ENCODE data around the gene LMAN2L.
A peak's percentile ranks its signal among the peaks of the same experiment; 100 is the strongest.

LMAN2L gene

DNA sequence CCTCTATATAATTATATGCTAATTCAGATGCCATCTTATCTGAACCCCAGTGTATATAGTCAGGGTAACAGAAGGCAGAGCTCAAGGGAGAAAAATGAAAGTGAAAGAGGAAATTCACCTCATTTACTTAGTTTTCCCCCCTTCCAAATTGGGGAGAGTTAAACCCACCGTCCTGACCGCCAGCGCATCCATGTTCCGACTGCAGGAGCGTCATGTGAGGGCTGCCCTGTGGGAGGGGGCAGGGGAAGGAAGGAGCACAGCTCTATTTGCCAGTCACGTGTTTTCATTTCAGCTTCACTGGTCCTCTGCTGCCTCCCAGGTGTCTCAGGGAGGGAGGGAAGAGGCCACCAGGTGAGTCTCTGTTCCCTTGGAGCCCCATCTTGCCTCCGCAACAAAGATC, 34.1 kb upstream of the LMAN2L start:
- DNase-seq (ENCODE audit: low spot score) = no peak
- TF ChIP-seq, protein P1, sequence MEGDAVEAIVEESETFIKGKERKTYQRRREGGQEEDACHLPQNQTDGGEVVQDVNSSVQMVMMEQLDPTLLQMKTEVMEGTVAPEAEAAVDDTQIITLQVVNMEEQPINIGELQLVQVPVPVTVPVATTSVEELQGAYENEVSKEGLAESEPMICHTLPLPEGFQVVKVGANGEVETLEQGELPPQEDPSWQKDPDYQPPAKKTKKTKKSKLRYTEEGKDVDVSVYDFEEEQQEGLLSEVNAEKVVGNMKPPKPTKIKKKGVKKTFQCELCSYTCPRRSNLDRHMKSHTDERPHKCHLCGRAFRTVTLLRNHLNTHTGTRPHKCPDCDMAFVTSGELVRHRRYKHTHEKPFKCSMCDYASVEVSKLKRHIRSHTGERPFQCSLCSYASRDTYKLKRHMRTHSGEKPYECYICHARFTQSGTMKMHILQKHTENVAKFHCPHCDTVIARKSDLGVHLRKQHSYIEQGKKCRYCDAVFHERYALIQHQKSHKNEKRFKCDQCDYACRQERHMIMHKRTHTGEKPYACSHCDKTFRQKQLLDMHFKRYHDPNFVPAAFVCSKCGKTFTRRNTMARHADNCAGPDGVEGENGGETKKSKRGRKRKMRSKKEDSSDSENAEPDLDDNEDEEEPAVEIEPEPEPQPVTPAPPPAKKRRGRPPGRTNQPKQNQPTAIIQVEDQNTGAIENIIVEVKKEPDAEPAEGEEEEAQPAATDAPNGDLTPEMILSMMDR (conservative IDR thresholded peaks at IDR 0.05; ENCODE audit: low read depth) = no peak
- ChIA-PET CTCF (interaction anchor here (0.6 to 1.0 kb wide), 5 partner anchors 13 to 417 kb away, joined by 3 to 6 read pairs (median 4); no protein-coding TSS in a partner anchor), POLR2A (ENCODE audit: low non-redundant PET) (no interaction called here)
- no peak overlapping the region for H3K27ac ChIP-seq

DNA sequence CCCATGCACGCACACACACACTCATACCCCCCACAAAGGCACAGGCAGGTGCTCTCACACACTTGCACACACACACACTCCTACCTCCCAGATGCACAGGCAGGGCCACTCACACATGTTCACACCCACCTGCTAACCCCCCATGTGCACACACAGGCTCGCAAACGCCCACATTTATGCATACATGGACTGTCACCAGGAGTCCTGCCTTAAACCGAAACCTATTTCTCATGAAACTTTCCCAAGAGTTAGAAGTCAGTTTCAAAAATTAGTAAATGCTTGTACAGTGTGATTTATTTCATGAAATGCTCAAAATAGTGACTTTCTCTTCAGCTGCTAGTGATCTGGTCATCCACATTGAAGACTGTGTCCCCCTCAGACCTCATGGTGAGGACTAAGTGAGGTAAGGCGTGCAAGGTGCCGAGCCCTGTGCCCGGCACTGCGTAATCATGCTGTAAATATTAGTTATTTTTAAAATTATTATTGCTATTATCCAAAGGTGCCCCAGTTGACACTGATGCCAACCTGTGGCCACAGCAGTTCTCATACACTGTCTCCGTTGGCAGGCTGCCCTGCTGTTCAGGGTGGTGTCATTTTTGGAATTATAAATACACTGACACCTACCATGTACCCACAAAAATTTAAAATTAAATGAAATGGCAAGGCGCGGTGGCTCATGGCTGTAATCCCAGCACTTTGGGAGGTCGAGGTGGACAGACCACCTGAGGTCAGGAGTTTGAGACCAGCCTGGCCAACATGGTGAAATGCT, 33.2 kb upstream of the LMAN2L start:
- no peak for DNase-seq (ENCODE audit: low spot score)
- ChIA-PET POLR2A (ENCODE audit: low non-redundant PET) (no interaction called here), CTCF (interaction anchor here (0.6 to 1.0 kb wide), 3 partner anchors 12 to 219 kb away, joined by 3 to 6 read pairs (median 4); no protein-coding TSS in a partner anchor)
- no peak overlapping the region for H3K27ac ChIP-seq
- TF ChIP-seq, protein P1 (conservative IDR thresholded peaks at IDR 0.05; ENCODE audit: low read depth) = no peak

DNA sequence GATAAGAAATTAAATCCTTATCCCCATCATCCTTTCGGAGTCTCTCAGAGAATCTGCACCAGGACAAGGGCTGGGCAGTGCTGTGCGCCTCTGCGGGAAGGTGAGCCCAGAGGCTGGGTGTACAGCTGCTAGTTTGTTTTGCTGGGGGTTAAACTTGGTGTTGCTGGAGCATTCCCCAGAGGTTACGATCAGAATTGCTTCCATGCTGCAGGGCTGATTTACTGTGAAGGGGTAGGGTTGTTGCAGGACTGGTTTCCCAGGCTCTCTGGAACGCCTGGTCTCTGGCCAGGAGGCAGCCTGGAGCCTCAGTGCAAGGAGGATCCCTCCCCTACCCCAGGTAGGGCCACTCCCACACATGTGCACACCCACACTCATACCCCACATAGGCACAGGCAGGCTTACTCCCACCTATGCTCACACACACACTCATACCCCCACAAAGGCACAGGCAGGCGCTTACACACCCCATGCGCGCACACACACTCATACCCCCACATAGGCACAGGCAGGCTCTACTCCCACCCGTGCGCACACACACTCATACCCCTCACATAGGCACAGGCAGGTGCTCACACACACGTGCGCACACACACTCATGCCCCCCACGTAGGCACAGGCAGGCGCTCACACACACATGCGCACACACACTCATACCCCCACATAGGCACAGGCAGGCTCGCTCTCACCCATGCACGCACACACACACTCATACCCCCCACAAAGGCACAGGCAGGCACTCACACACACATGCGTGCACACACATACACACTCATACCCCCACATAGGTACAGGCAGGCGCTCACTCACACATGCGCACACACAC, 32.1 kb upstream of the LMAN2L start:
- ChIA-PET CTCF (interaction anchor here (0.6 to 1.0 kb wide), 3 partner anchors 9 to 44 kb away, joined by 4 to 5 read pairs (median 4); no protein-coding TSS in a partner anchor), POLR2A (ENCODE audit: low non-redundant PET) (no interaction called here)
- peak; percentile 71 for DNase-seq (ENCODE audit: low spot score)
- TF ChIP-seq, protein P1 (conservative IDR thresholded peaks at IDR 0.05; ENCODE audit: low read depth) = no peak
- H3K27ac ChIP-seq = no peak overlapping the region; the same call in 1 of the 2 replicates

DNA sequence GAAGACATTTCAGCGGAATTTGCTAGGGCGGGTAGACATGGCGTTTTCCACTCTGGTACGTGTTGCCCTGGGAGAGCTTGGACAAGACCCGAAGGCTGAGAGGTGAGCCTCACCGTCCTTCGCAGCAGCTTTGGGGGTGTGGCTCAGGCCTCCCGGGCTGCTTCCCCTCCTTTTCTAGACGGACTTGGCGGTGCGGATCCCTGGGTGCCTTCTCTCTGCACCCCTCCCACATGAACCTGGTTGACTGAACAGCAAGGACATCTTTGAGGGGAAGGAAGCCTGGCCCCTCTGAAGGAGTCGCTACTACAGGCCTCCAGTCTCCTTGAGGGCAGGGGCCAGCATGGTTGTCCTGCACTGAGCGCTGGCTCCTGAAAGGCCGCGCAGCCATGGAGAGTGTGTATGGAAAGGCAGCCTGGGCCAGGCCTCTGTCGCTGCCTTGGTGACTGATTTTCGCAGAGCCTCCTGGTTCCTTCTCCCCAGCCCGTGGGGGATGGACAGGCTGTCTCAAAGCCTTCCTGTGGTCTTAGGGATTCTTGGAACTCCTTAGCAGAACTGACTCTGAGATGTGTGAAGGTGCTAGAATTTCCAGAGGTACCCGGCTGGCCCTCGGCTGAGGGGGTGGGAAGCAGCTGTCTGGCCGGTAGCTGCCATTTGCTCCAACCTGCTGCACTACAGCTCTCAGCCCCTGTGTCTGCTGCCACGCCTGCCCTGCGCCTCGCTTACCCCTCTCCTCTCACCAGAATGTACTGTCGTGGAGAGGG, 30.8 kb upstream of the LMAN2L start:
- ChIA-PET CTCF (interaction anchor here (0.8 kb wide), 1 partner anchor 10 kb away, joined by 3 read pairs; the partner anchor contains the start of gene CNNM4), POLR2A (ENCODE audit: low non-redundant PET) (no interaction called here)
- DNase-seq (ENCODE audit: low spot score) = no peak
- TF ChIP-seq, protein P1 (conservative IDR thresholded peaks at IDR 0.05; ENCODE audit: low read depth) = no peak
- H3K27ac ChIP-seq = peak overlapping the region; percentile 15; the same call in 1 of the 2 replicates

DNA sequence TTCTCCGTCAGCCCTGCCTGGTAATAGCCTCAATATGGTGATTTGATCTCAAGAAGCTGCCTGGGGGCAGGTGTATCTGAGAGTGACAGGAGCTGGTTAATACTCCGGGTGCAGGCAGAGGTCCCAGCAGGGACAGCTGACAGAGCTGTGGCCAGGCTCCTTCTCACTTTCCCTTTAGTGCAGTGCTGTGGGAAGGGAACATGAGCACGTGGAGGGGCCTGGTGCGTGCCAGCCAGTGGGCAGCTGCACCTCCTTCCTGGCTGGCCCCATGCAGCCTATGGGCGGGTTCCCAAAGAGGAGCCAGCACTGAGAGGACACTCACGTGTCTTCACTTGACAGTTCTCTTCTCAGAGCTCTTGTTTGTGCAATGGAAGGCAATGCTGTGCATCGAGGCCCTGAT, 29.9 kb upstream of the LMAN2L start:
- H3K27ac ChIP-seq = peak overlapping the region; percentile 15; the same call in 1 of the 2 replicates
- POLR2A ChIA-PET (ENCODE audit: low non-redundant PET) = interaction anchor here (0.6 kb wide), 1 partner anchor 45 kb away, joined by 6 read pairs; no protein-coding TSS in a partner anchor
- TF ChIP-seq, protein P1 (conservative IDR thresholded peaks at IDR 0.05; ENCODE audit: low read depth) = no peak
- CTCF ChIA-PET = interaction anchor here (0.8 kb wide), 1 partner anchor 9 kb away, joined by 3 read pairs; the partner anchor contains the start of gene CNNM4
- no peak for DNase-seq (ENCODE audit: low spot score)
